Sciatic nerve (tissue), 2 donors: ENCODE results near the gene SACS. TPM values are rescaled to one million over a fixed set of nuclear protein-coding genes. Genes with fewer than 3 reads are reported as not detected.
"Not testable (repeated sequence)": the region's sequence is repeated elsewhere in the genome, so short reads cannot be mapped to it uniquely, and the experiment has no call there.

Experiments used
- ATAC-seq: fragments of 200-7000 bp; cut with Tn5 transposase; one replicate; pipeline ENCODE4 v1.9.1; 2020; ENCODE audit warnings: mild to moderate bottlenecking, moderate library complexity
- DNase-seq: peaks from one replicate; pipeline ENCODE4 v3.0.0-alpha.2; 2020; ENCODE audit warnings: low spot score
- intact Hi-C: fragments of 100-400 bp; cut with DNase I; formaldehyde crosslinking; loops from one replicate; pipeline ENCODE4 v1.14.2; 2022
- total RNA-seq: library from RNA; stranded (reverse); fragmentation: NEBNext Ultra II Directional; extraction: Animal tissue kit (Norgen Biotek cat#: 25700); gene quantifications from one replicate; pipeline ENCODE4 v1.2.1, GENCODE V29; 2021
- donor health status: DM: no; HTN: no; CAD: no.
- donor health status: DM: no; HTN: no; CAD: no.

Gene SACS
- total RNA-seq, 1 donor from 2014 or later, result 18.1 TPM

DNA sequence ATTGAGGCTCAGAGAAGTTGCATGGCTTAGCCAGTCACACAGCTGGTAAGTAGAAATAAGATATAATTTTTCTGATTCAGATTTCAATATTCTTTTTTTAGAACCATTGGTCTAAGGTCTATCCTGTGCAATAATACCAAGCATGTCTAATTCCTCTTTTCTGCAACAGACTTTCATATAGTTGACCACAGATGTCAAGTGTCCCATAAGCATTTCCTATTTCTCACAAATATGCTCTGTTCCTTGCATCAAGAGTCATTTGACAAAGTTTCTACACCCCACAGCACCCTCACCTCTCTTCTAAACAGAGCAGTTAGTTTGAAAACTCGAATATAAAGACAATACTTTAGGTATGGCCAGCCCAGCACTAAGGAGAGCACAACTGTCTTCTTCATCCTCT is 26.8 kb upstream of the SACS start:
- ATAC-seq (peak; percentile 45), DNase-seq (no peak)
- intact Hi-C loops, result no loop called here

DNA sequence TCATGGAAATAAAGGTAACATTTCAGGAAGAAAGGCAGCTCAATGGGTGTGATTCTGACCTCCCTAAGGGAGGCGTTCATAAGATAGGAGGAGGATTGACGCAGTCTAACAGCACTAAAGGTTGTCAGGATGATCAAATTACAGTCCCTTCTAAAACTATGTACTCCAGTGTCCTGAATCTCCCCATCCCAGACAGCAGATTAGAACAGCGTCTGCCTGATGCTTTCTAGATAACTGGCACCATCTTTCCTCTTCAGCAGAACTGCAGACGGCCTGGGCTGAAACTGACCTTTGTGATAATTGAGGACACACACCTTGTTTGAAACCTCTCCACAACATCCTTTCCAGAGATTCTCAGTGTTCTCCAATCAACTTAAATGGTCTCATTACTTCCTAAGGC is 25.5 kb upstream of the SACS start:
- ATAC-seq (no peak), DNase-seq (no peak)
- intact Hi-C loops, result no loop called here

DNA sequence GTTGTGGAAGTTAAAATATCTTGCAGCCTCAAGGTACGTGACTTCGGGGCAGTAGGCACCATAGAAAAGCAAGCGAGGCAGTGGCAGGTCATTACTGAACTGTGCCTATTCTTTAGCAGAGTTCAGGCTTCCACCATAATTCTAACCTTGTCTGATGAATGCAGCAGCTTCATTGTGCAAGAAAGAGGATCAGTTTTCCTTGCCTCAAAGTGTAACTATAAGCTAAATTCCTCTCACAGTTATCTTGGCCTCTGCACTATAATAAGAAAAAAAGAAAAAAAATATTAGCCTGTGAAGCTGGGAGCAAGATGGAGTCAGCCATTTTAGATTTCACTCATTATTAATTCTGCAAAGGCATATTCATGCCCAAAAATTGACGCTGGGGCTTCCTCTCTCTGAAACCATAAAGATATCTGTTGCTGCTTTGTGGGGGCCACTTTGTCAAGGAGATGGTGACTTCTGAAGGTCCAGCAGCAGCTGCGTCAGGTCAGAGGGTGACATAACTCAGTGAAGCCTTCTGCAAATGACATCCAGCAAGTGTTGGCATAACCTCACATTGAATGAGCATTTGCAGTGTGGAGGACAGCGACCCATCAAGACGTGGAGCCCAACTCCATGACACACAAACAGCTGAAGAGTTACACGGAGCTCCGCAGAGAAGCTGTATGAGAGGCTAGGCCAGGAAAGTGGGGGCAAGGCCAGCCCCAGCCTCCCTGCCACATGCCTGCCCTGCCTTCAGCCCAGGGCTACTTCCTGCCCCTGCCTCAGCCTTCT is 23.1 kb upstream of the SACS start:
- no peak for DNase-seq
- intact Hi-C loops, result no loop called here

DNA sequence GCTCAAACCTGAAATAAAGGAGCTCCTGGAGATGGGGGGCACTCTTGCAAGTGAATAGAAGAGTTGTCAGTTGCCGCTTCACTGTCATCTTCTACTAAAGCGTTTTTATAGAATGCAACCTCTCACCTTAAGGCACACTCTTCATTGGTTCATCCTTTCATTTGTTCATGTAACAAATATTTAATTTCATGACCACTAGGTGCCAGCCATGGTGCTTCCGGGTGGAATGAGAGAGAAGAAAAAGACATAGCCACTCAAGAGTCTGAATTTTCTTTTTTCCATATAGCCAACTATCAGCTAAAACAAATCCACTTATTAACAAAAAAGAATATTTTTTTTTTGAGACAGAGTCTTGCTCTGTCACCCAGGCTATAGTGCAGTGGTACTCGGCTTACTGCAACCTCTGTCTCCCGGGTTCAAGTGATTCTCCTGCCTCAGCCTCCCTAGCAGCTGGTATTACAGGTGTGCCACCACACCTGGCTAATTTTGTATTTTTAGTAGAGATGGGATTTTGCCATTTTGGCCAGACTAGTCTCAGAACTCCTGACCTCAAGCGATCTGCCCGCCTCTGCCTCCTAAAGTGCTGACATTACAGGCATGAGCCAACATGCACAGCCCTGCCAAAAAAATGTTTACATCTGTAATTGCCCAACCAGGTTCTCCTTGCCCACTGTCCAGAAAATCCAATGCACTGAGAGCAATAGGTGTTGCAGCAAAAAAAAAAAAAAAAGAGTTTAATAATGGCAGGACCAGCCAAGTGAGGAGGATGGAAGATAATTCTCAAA is 22.1 kb upstream of the SACS start:
- ATAC-seq (no peak), DNase-seq (no peak)
- intact Hi-C loops, result no loop called here

More for the DNA sequence above, 23.1 kb upstream of the SACS start:
- ATAC-seq, result no peak

DNA sequence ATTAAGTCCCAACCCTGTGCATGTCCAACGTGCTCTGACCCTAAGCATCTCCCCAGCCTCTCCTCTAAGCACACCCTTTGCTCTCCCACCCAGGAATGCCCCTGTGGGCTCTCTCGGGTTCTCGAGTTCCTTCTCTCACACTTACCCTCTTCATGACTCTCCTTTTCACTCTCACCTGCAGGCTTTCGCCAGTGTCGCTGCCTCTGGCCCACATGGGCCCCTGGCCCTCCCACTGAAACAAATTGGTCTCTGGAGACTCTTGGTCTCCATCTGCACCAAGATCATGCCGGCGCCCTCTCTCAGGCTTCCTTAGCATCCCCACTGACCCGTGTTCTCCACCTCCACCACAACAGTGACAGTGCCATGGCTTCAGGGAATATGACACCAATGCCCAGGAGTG is 19.6 kb upstream of the SACS start:
- ATAC-seq (no peak), DNase-seq (no peak)
- intact Hi-C loops, result no loop called here

DNA sequence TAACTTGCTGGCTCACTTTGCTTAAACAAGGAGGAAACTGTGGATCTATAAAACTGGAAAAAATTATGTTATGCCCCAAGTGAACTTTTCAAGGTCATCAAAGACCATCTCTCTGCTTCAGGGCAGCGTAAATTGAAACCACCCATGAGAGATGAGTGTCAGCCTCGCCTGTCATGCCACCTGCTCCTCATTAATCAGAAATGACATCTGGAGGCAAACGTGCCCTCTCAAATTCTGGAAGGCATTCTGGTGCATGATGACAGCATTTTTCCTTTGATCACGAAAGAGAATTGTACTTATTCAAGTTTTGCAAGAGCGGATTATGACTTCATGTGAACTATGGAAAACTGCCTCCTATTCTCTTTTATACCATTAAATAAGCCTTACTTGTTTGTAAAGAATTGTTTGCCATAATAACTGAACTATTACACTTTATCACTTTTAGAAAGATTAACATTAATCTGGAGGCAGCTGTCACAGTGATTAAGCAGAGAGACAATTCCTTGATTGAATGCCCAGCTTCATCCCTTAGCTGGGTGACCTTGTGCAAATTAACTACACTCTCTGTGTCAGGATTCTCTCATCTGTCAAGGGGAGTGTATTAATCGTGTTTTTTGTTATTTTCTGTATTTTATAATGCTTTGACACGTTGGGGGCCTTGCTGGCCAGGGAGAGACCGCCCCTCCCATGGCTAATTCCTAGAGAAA is 17.0 kb upstream of the SACS start:
- ATAC-seq, result no peak
- no peak for DNase-seq
- intact Hi-C loops, result no loop called here

DNA sequence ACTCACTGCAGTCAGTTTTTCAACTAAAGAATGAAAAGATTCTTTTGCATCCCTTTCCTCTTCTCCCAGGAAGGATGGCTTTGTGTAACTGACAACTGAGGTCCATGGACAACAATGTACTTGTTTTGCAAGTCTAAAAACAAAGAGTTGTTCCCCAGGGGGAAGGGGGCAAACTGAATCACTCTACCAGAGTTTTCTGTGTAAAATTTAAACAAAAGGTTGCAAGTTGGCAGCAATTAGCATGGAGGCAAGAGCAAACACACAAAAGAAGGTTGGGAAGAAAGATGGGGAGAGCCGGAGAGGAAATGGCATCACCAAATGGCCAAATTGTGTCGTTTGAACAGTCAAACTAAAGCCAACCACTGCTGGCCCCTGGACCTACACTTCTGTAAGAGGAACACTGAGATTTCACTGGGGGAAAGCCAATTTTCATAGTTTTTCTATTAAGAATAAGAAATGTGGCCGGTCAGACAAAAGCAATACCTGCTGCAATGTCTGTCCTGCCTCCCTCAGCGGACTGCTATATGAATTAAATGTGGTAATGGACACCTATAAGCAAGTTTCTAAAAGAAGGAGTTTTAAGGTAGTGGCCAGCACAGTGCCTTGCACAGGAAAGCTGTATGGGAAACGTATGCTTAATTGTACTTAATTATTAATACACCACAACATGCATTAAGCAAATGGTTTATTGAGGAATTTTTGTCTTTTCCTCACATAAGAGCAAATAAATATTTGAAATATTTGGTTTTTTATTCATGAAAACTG is 16.1 kb upstream of the SACS start:
- ATAC-seq, result no peak
- intact Hi-C loops, result no loop called here
- DNase-seq, result no peak

DNA sequence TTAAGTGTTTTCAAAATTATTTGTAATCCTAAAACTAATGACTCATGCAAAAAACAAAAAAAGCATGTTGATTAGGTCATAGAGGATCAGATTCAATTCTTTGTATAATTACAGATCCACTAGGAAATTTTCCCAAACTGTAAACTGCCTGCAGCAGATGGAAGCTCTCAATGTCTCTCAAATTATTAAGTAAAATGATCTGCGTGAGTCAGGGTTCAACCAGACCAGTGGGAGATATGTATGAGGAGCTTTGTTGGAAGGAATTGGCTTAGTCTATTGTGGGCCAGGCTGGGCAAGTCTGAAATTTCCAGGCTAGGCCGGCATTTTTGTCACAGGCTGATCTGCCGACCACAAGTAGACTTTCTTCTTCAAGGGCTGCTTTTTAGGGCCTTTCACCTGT is 14.4 kb upstream of the SACS start:
- intact Hi-C loops, result no loop called here
- ATAC-seq, result peak; percentile 28
- no peak for DNase-seq

DNA sequence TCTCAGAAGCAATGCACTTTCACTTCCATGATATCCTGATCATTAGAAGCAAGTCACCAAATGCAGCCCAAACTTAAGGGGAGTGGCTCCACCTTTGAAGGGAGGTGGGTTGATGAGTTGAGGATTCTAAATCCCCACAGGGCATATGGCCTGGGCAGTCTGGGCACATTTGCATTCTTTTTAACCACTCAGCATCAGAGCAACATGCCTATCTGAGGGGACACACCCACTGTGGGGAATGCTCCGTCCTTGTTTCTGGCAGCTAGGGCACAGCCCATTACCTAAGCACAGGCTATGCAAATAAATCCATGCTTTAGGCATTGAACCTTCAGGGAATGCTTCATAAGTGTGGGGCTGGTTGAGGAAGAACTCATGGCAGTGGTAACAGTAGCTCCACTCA is 12.3 kb upstream of the SACS start:
- DNase-seq (no peak), ATAC-seq (no peak)
- intact Hi-C loops, result no loop called here

DNA sequence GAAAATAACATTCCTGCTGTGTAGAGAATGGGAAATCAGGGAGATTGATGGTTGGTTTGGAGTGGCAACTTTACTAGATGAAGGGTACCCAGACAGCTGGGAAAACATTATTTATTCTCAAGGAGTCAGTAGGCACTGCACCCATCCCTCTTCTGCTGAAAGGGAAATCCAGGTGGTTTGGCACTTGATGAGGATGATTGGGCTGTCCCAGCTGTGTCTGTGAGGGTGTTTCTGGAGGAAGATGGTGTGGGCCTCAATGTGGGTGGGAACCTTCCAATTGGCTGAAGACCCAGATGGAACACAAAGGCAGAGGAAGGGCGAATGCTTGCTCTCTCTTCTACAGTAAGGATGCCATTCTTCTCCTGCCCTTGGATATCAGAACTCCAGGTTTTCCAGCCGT is 10.4 kb upstream of the SACS start:
- DNase-seq, result no peak
- ATAC-seq, result no peak
- intact Hi-C loops, result no loop called here

DNA sequence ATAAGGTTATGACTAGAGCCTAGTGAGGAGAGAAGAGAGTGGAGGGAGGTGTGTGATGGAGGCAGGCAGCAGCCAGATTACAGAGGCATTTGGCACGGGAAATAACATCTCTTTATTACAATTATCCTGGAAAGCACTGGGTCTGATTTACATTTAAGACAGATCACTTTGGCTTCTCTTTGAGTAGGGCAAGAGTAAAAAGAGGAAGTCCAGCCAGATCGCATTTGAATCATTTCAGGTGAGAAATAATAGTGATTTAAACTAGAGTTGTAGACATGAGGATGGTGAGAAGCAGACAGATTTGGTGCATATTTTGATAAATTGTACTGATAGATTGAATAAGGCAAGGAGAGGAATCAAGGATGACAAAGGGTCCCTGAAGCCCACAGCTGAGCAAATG is 9.6 kb upstream of the SACS start:
- intact Hi-C loops, result no loop called here
- no peak for ATAC-seq
- no peak for DNase-seq

DNA sequence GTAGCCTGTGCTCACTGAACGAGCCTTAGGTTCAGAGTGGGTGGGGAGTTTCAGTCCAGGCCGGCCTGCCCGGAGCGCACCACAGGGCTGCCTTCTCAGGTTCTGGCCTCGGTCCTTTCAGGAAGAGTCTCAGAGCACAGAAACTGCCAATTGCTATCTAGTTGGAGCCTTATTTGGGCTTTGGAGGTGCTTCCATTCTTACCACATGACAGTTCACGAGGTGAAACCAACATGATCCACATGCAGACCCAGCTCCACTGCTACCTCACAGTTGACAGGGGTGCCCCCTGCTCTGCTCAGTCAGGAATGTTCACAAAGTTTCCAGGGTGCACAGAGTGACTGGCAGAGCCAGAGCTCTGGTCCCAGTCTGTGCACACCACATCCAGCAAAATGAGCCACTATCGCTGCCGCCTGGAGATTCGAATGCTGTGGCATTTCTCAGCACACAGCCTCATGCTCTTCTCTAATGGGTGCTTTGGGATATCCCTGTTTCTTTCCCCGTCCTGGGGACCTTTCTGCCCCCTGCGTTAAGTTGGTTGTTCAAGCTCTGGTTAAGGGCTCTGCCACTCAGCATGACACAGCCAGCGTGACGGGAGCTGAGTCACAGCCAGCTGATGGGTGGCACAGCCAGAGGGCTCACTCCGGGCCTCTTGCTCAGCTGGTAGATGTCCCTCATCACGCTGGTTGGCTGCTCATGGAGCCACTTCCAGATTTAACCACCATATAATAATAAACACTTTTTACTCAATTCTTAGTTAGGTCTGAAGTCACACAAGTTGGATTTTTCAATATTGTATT is 7.5 kb upstream of the SACS start:
- ATAC-seq (no peak), DNase-seq (no peak)
- intact Hi-C loops, result no loop called here

DNA sequence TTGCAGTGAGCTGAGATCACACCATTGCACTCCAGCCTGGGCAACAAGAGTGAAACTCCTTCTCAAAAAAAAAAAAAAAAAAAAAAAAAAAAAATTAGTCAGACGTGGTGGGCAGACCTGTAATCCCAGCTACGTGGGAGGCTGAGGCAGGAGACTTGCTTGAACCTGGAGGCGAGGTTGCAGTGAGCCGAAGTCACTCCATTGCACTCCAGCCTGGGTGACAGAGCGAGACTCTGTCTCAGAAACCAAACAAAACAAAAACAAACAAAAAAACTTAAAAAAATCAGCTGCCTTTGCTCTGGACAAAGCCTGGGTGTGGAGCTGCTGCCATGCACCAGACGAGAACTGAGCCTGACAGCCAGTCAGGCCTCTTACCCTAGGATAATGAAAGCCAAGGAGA is 6.8 kb upstream of the SACS start:
- ATAC-seq, DNase-seq, intact Hi-C loops: not testable (repeated sequence)

DNA sequence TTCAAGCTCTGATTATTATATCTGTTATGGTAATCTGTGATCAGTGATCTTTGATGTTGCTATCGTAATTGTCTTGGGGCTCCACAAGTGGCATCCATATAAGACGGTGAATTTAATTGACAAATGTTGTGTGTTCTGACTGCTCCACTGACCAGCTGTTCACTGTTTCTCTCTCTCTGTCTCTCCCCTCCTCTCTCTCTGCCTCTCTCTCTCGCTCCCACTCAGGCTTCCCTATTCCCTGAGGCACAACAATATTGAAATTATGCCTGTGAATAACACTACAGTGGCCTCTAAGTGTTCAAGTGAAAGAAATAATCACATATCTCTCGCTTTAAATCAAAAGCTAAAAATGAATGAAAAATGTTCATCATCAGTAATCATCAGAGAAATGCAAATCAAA is 4.4 kb upstream of the SACS start:
- no peak for ATAC-seq
- intact Hi-C loops, result no loop called here
- DNase-seq, result no peak

DNA sequence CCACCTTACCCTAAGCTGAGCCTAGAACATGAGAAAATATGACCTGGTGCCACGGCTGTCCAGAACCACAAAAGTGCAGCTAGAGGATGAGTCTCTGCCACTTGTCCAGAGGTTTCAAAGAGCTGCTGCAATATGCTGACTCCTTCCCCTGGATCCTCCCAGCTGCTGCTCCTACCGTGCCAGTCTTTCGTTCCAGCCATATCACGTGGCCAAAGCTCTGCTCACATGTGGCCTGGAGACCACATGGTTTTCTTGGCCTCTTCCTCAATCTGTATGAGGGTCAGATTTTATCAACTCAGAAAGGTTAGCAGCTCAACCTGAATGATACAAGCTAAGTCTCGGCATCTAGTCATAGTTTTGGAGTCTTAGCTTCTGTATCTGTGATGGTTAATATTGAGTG is 3.2 kb upstream of the SACS start:
- DNase-seq (no peak), ATAC-seq (no peak)
- intact Hi-C loops, result no loop called here

DNA sequence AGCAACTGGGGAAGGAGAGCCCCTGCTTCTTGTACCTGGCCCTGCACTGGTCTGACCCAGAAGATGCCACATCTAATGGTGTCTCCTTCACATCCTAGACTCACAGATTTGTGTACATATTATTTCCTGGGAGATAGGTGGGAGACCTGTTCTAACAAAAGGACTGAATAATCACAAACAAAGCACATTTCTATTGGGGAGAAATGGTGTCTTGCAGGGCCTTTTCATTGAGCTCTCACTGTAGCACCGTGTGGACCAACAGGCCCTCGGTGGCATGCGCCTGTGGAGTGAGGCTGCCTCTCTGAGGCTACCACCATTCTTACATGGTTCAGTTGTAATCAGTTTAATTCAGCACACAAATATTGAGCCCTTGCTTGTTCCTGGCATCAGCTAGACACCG is 989 bp upstream of the SACS start:
- DNase-seq, result no peak
- intact Hi-C loops, result no loop called here
- ATAC-seq, result no peak

DNA sequence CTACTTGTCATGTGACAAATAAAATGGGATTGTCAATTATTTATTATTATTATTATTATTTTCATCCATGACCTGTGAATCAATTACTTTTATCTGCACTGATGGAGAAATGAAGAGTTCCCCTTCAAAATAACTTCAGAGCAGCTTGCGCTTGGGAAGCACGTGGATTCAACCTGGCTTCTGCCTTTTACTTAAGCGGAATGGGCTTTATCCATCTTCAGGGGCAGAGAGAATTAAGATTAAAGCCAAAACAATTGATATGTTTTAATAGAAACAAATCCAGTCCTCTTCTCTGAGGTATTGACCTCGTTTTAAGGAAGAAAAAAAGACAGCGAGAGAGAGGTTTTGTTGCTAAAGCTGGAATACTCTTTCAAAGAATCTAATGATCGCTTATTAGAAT is 876 bp downstream of the SACS start:
- intact Hi-C loops, result no loop called here
- no peak for DNase-seq
- ATAC-seq, result no peak

DNA sequence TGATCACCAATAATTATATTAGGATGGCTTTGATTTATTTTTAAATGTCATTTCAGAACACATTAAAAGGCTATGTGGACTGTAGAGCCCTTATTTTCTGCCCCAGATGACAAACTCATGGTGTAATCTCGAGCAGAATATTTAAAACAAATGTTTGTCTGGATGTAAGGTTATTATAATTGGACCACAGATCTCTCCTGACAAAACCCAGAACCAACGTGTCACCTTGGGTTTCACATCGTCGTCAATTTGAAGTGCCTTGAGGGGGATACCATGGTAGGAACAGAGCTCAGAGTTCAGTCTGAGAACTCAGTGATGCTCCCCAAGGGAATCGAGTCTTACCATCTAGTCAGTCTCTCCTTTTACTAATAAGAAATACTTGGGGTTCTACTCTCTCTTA is 2.8 kb downstream of the SACS start:
- DNase-seq (no peak), ATAC-seq (no peak)
- intact Hi-C loops, result no loop called here
